Myometrial cell (primary cell): ENCODE results near the gene URI1. TPM values are rescaled to one million over a fixed set of nuclear protein-coding genes. Genes with fewer than 3 reads are reported as not detected.

Source experiments
- total RNA-seq: library from RNA; depleted of rRNA; stranded (reverse); fragments of >200 nt; gene quantifications from 2 replicates; pipeline ENCODE4 v1.2.3, GENCODE V29; 2015

URI1 gene
- 50.5 and 65.2 TPM in 2 replicates for total RNA-seq

GRCh38 chr19:29941828-29942403 is at the start of gene URI1:
URI1 (plus strand) TSS chr19:29942239; CDS start chr19:29942548, 309 bp downstream.

Other genes with a start within 250 kb of the URI1 start
- 23.6 and 45.0 TPM in 2 replicates for gene C19orf12, start 227.0 kb upstream of the URI1 start, total RNA-seq
- gene CCNE1, start 130.2 kb upstream of the URI1 start, total RNA-seq, result 2.5 and 7.5 TPM in 2 replicates